DMS79 treated with DMSO at 0.1 percent for 48 hours (cell line): ENCODE results near the gene ATP1A1.
A peak's percentile ranks its signal among the peaks of the same experiment; 100 is the strongest.

Experiments
- DNase-seq: peaks from one replicate; lab custom pipeline; 2025; lab: John Stamatoyannopoulos, UW

ATP1A1 gene

DNA sequence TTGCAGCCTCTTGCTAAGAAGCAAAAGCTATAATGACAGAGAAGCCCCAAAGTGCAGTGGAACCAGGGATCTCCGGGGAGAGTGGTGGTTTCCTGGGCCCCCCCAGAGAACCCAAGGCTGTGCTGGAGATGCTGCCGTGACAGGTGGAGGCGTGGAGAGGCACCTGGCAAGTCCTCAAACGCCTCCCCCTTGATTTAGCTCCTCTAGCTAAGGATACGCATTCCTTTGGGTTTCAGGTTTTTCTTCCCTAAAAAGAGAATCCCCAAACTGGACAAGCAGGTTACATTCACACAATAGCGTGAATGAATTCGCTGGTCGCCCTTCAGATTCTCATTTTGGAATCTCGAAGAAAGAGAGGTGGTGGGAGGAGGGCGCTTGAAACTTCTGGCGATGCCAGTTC is 853 bp upstream of the ATP1A1 start:
- no peak for DNase-seq

- DNase-seq, result peak; percentile 34
Measured at GRCh38 chr1:116373431-116374352, 648 bp downstream of the ATP1A1 start.

DNA sequence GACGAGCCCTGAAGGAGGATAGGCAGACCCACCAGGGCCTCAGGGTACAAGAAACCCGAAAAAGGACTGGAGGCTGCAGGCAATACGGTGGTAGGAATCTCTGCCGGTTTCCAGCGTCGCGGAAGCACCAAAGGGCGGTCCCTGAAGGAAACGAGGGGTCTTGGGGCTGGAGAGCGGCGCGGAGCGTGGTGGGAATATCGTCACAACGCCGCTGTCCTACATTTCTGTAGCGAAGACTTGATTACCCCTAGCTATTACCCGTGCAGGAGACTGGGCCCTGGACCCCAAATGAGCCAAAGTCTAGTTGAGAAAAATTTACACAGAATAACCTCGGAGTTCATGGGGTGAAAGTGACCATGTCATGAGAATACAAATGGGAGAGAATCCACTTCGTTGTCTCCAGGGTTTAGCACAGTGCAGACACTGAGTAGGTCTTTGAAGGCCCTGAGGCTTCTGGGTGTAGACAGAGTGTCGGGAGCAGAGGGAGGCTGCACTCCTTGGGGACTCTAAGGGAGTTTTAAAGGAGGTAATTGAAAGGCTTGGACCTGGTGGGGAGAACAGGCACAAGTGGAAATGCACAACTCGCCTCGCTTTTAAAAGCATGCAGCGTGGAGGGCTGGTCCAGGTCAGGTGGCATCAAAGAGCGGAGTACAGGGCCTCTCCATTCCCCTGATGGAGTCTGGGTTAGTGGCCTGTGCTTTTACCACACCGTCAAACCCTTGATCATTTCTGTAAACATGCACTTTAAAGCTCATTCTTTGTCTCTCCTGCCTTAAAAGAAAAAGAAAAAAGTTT is 1.5 kb downstream of the ATP1A1 start:
- peak; percentile 36 for DNase-seq

DNA sequence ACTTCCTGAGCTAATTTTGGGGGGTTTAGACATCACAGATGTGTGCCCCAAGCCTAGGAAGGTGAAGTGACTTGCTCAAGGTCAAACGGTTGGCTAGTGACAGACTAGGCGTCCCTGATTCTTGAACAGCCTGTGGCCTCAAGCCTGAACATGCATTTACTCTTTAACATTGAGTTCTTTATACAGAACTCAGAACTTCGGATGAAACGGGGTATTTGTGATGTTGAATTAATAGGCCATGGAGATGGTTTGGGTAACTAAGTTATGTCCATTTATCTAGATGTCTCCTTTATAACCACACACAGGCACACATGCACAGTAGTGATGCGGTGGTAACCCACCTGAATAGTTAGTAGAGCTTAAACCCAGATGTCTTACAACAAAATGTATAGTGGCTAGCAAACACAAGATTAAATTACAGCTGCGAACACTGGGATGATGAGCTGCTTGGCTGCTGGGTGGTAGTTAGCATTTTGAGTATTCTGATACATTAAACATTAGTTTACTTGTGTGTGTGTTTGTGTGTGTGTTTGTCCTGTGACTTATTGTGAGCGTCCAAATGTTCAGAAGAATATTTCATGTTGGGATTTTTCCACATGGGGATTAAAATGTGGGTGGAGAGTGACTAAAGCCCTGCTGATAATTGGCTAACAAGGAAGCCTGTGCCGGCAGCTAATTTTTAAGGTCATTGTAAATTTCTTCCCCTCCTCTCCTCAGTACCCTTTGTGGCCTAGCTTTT is 2.3 kb downstream of the ATP1A1 start:
- DNase-seq, result peak; percentile 18

- DNase-seq, result no peak
Measured at GRCh38 chr1:116375887-116376728, 3.1 kb downstream of the ATP1A1 start.

GRCh38 chr1:116376729-116377086 is 3.7 kb downstream of the ATP1A1 start:
- no peak for DNase-seq

GRCh38 chr1:116377541-116378529 is 4.8 kb downstream of the ATP1A1 start:
- DNase-seq, result peak; percentile 77

- no peak for DNase-seq
Measured at GRCh38 chr1:116379057-116379630, 6.1 kb downstream of the ATP1A1 start.

GRCh38 chr1:116379674-116380498 is 6.8 kb downstream of the ATP1A1 start:
- DNase-seq, result no peak

DNA sequence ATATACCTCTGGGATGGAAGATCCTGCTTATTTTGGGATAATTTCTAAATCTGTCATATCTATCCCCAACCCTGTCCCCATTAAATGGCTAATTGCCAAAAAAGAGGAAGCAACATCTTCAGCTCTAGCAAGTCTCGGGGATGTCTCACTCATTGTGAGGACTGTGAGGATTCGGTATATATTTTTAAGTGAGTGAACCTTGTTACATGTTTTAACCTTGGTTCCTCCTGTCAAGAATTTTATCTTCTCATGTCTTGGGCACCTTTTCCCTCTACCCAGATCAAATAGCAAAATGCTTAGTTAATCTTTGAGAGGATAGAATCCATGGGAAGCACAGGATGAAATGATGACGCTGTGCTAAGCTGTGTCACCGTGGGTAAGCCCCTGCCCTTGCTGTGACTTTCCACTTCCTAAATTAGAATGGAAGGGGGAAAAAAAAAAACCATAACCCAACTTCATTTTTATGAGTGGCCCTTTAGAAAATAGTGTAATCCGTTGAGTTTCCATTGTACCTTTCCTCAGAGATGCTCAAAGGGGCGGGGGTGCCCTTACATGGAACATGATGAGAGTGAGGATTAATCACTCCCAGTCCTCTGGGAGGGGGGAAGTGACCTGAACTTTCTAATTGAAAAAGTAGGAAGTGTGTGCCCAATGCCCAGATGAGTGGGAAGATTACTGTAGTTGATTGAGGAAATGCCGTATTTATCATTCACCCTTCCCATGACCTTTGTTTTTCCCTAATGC is 7.6 kb downstream of the ATP1A1 start:
- DNase-seq, result no peak

DNA sequence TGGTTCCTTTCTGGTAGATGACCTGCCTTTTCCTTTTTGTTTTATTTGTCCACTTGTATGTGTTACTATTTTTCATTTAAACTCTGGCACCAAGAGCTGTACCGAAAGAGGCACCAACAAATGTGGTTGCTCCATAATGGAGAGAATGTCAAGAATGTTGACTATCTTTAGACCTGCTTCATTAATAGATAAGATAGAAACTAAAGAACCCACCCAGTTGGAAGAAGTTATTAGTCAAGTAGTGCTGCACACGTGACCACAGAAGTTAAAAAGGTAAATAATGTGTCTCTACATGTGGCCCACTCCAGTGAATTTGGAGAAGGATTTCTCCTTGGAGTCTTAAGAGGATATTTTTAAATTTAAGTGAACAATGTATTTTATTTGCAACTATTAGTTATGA is 9.3 kb downstream of the ATP1A1 start:
- DNase-seq, result peak; percentile 15

DNA sequence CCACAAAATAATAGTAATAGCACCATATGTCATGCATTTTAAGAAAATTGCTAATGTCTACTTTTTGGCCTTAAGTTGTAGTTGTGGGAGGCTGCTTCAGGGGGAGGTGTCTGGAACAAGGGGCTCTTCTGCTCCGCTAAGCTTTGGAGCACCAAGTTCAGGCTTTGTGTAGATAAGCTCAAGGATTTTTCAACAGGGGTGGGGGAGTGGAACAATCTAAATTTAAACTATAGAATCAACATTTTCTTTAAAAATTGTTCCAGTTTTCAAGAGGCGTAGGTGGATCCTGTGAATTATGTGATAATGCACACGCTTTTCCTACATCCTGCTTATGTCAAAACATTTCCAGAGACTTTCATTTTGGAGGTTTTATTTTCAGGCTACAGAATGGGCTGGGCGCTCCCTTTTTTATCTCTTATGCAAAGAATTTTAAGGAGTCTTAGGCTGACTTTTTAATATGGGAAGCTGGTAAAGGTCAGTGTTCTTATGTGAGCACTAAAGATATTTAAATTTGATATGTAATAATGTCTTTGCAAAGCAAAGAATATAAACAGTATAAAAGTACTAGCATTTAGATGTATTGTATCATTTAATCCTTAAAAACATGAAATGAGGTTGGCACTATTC is 9.9 kb downstream of the ATP1A1 start:
- peak; percentile 15 for DNase-seq

- DNase-seq, result peak; percentile 94
Measured at GRCh38 chr1:116386042-116386441, 13.0 kb downstream of the ATP1A1 start.

DNA sequence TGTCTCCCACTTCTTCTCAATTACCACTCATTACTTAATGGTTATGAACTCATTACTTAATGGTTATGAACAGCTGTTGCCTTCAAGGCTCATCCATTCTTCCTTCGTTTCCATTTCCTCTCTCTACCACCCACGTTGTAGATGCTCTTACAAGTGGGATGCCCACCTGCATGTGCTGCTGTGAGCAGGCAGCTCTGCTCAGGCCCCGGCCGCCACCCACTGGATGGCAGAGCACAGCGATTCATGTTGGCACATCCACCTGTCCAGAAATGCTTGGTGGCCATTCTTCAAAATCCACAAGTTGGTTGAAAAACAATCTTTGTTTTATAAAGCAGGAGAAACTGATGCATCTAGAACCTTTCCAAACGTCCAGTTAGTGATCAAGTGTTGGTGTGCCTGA is 14.5 kb downstream of the ATP1A1 start:
- no peak for DNase-seq

DNA sequence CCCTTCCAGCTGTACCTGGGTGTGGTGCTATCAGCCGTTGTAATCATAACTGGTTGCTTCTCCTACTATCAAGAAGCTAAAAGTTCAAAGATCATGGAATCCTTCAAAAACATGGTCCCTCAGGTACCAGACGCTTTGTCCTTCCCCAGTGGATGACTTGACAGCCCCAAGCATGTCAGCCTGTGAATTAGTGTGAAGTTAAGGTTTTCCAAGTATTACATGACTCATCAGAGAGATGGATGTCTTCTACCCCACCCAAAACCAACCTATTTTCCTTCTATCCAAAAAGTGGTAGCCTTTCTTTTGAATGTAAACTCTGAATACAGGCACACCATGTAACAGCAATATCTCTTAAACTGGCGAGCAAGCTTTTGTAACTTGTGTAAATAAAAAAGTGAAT is 15.1 kb downstream of the ATP1A1 start:
- no peak for DNase-seq

DNA sequence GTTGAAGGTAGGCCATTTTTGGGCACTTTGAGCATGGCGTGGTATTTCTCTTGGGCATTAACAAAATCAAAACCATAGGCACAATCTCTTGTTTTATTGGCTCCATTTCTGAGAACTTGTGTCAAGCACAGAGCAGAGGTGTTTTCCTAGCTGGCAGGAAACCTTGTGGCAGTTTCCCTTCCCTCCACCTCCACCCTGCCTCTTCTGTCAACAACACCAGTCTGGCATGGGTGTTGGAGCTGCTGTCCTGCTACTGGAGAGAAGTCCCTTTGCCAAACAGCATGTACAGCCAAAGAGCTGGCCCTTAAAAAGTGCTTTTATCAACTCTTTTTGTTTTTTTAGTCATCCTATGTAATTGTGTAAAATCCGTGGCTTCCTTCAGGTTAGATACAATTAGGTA is 16.0 kb downstream of the ATP1A1 start:
- DNase-seq, result no peak

DNA sequence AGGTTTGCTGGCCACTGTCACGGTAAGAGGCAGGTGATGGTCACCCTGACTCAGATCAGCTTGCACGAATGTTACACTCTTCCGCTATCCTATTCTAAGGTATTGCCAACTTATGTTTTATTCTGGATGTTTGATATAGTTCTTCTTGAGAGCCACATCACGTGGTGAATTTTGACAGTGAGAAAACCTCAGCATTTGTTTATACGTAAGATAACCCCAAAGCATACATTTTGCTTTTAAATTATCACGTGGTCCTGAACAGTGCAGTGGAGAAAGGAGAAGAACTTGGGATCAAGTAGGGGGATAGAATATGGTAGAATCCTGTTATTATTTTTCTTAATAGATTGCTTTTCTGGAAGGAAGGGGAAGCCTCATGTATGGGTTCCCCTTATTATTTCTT is 16.6 kb downstream of the ATP1A1 start:
- DNase-seq, result no peak

- no peak for DNase-seq
Measured at GRCh38 chr1:116390195-116390594, 17.2 kb downstream of the ATP1A1 start.
